Mesodermal cell (in vitro differentiated cells): ENCODE measurements around the gene ARHGAP10.

Source experiments
- H3K27ac ChIP-seq: 2 replicates; pipeline ENCODE4 v1.7.0; 2013; ENCODE audit warnings: mild to moderate bottlenecking, low read depth, low read length, moderate library complexity; ENCODE audit not compliant: severe bottlenecking
- H3K36me3 ChIP-seq: 2 replicates; pipeline ENCODE4 v1.7.1; 2013; ENCODE audit warnings: mild to moderate bottlenecking, low read length, moderate library complexity; ENCODE audit not compliant: control insufficient read depth, insufficient read depth
- H3K4me1 ChIP-seq: one replicate; pipeline ENCODE4 v1.7.1; 2013; ENCODE audit warnings: mild to moderate bottlenecking, low read length; ENCODE audit not compliant: insufficient read depth, control insufficient read depth, poor library complexity, severe bottlenecking
- H3K4me3 ChIP-seq: 2 replicates; pipeline ENCODE4 v1.7.0; 2013; ENCODE audit warnings: low read length, control low read depth, mild to moderate bottlenecking; ENCODE audit not compliant: insufficient read depth, poor library complexity, severe bottlenecking; ENCODE audit errors: extremely low read depth
- H3K9me3 ChIP-seq: 2 replicates; pipeline ENCODE4 v1.7.1; 2013; ENCODE audit warnings: mild to moderate bottlenecking, low read length, moderate library complexity; ENCODE audit not compliant: control insufficient read depth
- WGBS, 2 experiments: methylation state at CpG; one replicate each; pipeline ENCODE4 v1.1.5; 2013; ENCODE audit warnings: missing lambda C conversion rate in 2 of 2; ENCODE audit not compliant: insufficient coverage in 2 of 2; 5-methylcytosine and 5-hydroxymethylcytosine counted together

The ARHGAP10 gene

DNA sequence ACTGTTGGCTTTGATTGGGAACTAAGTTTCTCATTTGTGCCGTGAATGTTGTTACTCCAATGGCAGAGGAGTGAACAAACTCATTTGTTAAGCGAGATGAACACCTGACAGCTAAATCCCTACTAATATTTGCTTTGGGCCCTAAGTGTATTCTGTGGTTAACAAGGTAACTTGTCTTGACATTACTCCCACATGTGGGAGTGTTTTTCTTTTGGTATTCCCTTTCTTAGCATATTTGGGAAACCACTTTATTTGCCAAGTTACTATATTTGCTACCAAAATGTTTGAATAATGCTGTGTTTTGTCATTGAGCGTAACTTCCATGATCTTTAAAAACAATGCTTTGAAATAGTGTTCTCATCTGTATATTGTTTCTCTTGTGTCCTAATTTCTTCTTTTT lies 82.5 kb downstream of the ARHGAP10 start:
- no peaks in the 10 kb centered on the region for H3K36me3 ChIP-seq
- H3K4me3 ChIP-seq = no peak overlapping the region
- no peaks in the 10 kb centered on the region for H3K9me3 ChIP-seq
- no peaks in the 10 kb centered on the region for H3K4me1 ChIP-seq
- WGBS, 2 experiments = 75 to 100% methylated on average over 1 of the region's 3 CpGs
- no peak overlapping the region for H3K27ac ChIP-seq

DNA sequence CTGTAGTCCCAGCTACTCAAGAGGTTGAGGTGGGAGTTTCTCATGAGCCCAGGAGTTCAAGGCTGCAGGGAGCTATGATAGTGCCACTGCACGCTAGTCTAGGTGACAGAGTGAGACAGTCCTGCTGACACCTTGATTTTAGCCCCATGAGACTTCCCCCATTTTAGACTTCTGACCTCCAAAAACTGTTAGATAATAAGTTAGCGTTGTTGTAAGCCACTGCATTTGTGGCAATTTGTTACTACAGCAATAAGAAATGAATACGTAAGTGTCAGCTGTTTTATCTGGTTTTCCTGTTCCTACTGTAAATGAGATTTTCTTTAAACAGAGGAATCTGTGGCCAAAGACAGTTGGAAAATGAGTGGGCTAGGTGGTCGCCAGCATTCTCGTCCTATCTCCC lies 83.9 kb downstream of the ARHGAP10 start:
- WGBS, 2 experiments = 95% methylated on average over 3 to 4 of the region's 5 CpGs
- H3K36me3 ChIP-seq = no peaks in the 10 kb centered on the region
- H3K4me1 ChIP-seq = no peaks in the 10 kb centered on the region
- H3K4me3 ChIP-seq = no peak overlapping the region
- H3K9me3 ChIP-seq = no peaks in the 10 kb centered on the region
- H3K27ac ChIP-seq = no peak overlapping the region

- H3K9me3 ChIP-seq = no peaks in the 10 kb centered on the region
- H3K27ac ChIP-seq = no peak overlapping the region
- no peaks in the 10 kb centered on the region for H3K4me1 ChIP-seq
- 100% methylated on average over 2 of the region's 4 CpGs; no CpG with 5 or more reads in 1 of the 2 experiments for WGBS, 2 experiments
- H3K4me3 ChIP-seq = no peak overlapping the region
- H3K36me3 ChIP-seq = no peaks in the 10 kb centered on the region
These were observed 84.7 kb downstream of the ARHGAP10 start for GRCh38 chr4:147816382-147817254.

DNA sequence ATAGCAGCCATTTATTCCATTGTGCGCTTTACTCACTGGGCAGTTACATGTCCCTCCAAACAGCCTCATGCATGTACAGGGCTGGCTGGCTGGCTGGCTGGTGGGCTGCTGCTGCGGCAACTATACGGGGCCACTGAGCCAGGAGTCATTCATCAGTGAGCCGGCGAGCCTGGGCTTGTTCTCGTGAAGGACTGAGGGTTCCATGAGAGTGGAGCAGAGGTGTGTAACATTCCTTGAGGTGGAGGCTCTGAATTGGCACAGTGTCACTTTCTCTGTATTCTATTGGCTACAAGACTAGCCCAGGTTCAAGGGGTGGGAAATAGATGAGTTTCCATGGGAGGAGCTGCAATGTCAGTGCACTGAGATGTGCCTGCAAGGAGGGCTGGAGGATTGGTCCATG lies 89.1 kb downstream of the ARHGAP10 start:
- H3K4me1 ChIP-seq = no peaks in the 10 kb centered on the region
- no peak overlapping the region for H3K27ac ChIP-seq
- peaks cover 25% of the 10 kb centered on the region for H3K36me3 ChIP-seq
- 96 to 99% methylated on average over 6 of the region's 6 CpGs for WGBS, 2 experiments
- H3K4me3 ChIP-seq = no peak overlapping the region
- H3K9me3 ChIP-seq = no peaks in the 10 kb centered on the region

- Histone ChIP-seq H3K4me3 (no peak overlapping the region), H3K27ac (no peak overlapping the region), H3K9me3 (no peaks in the 10 kb centered on the region), H3K4me1 (no peaks in the 10 kb centered on the region), H3K36me3 (peaks cover 25% of the 10 kb centered on the region)
- 33% methylated on average over 1 of the region's 2 CpGs; no CpG with 5 or more reads in 1 of the 2 experiments for WGBS, 2 experiments
These were observed 89.7 kb downstream of the ARHGAP10 start for GRCh38 chr4:147821555-147821954.

DNA sequence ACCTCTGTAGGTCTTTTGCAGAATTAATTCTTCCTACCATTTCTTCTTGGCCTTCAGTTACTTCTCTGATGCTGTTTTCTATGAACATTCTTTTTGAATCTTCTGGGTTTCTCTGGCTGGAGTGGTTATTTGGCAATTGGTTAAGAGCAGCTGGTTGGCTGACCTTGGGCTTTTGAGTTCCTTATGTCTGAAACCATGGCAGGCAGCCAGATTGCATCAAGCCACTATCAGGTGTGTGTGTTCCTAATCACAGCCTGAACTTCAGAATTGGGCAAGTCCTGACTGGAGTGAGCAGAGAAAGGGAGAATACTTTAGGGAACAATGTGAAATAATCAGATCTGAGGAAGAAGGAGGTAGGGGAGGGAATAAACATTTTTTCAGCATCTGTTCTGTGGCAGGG lies 90.2 kb downstream of the ARHGAP10 start:
- no peaks in the 10 kb centered on the region for H3K9me3 ChIP-seq
- H3K36me3 ChIP-seq = peaks cover 25% of the 10 kb centered on the region
- no peak overlapping the region for H3K4me3 ChIP-seq
- no peak overlapping the region for H3K27ac ChIP-seq
- no peaks in the 10 kb centered on the region for H3K4me1 ChIP-seq

- Histone ChIP-seq H3K4me3 (no peak overlapping the region), H3K27ac (no peak overlapping the region), H3K9me3 (no peaks in the 10 kb centered on the region), H3K4me1 (no peaks in the 10 kb centered on the region), H3K36me3 (peaks cover 25% of the 10 kb centered on the region)
- 95 to 100% methylated on average over 3 of the region's 3 CpGs for WGBS, 2 experiments
These were observed 91.2 kb downstream of the ARHGAP10 start for GRCh38 chr4:147823130-147823529.

GRCh38 chr4:147824316-147824715 lies 92.4 kb downstream of the ARHGAP10 start:
- WGBS, 2 experiments = 92 to 95% methylated on average over 4 of the region's 5 CpGs
- Histone ChIP-seq H3K9me3 (no peaks in the 10 kb centered on the region), H3K36me3 (peaks cover 25% of the 10 kb centered on the region), H3K4me3 (no peak overlapping the region), H3K4me1 (peaks cover under 1% of the 10 kb centered on the region), H3K27ac (no peak overlapping the region)

DNA sequence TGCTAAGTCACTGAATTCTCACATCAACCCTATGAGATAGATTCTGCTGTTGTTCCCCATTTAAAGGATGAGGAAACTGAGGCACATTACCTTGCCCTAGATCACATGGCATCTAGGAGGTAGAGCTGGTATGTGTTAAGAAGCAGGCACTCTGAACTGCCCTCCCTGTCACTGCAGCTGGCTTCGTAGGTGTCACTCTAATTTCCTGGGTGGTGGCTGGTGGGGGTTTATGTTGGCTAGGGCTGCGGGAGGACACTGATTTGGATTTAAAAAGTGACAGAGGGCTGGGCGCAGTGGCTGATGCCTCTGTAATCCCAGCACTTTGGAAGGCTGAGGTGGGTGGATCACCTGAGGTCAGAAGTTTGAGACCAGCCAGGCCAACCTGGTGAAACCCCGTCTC lies 93.0 kb downstream of the ARHGAP10 start:
- Histone ChIP-seq H3K4me1 (peaks cover 6% of the 10 kb centered on the region), H3K27ac (no peak overlapping the region), H3K4me3 (no peak overlapping the region), H3K9me3 (no peaks in the 10 kb centered on the region), H3K36me3 (peaks cover 25% of the 10 kb centered on the region)
- WGBS, 2 experiments = 95 to 97% methylated on average over 2 to 4 of the region's 4 CpGs

GRCh38 chr4:147825451-147826287 lies 93.8 kb downstream of the ARHGAP10 start:
- Histone ChIP-seq H3K27ac (no peak overlapping the region), H3K4me3 (no peak overlapping the region), H3K36me3 (peaks cover 25% of the 10 kb centered on the region), H3K9me3 (no peaks in the 10 kb centered on the region), H3K4me1 (peaks cover 12% of the 10 kb centered on the region)
- 93 to 96% methylated on average over 5 to 7 of the region's 8 CpGs for WGBS, 2 experiments

DNA sequence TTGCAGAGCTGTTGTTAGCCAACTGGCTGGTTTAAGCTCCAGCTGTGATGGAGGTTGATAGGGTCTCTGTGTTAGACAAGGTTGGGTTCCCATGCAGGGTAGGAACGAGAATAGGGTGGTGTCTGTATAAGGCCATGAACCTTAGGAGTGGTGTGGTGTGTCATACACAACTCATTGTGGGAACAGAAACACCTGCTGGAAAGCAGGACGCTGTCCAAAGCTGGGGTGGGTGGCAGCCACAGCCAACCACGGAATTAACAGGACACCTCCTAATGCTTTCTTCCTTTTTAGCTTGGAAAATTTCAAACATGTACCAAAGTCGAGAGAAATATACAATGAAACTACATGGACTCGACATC lies 94.4 kb downstream of the ARHGAP10 start:
- Histone ChIP-seq H3K4me1 (peaks cover 13% of the 10 kb centered on the region), H3K27ac (no peak overlapping the region), H3K36me3 (peaks cover 25% of the 10 kb centered on the region), H3K4me3 (no peak overlapping the region), H3K9me3 (no peaks in the 10 kb centered on the region)
- 94 to 98% methylated on average over 4 to 5 of the region's 5 CpGs for WGBS, 2 experiments
